Stimulated activated CD8-positive, alpha-beta memory T cell treated with anti-CD3 and anti-CD28 coated beads, Interleukin-4, amount 100 ng/mL, for 4 hours (primary cell): Measurements from ENCODE around the gene SPINT3.

Source experiments
- DNase-seq, 2 donors: peaks; one replicate each; pipeline ENCODE4 v3.0.0-alpha.2; 2020; ENCODE audit warnings: low read depth in 2 of 2, low spot score in 1 of 2

Gene SPINT3, protein sequence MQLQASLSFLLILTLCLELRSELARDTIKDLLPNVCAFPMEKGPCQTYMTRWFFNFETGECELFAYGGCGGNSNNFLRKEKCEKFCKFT

DNA sequence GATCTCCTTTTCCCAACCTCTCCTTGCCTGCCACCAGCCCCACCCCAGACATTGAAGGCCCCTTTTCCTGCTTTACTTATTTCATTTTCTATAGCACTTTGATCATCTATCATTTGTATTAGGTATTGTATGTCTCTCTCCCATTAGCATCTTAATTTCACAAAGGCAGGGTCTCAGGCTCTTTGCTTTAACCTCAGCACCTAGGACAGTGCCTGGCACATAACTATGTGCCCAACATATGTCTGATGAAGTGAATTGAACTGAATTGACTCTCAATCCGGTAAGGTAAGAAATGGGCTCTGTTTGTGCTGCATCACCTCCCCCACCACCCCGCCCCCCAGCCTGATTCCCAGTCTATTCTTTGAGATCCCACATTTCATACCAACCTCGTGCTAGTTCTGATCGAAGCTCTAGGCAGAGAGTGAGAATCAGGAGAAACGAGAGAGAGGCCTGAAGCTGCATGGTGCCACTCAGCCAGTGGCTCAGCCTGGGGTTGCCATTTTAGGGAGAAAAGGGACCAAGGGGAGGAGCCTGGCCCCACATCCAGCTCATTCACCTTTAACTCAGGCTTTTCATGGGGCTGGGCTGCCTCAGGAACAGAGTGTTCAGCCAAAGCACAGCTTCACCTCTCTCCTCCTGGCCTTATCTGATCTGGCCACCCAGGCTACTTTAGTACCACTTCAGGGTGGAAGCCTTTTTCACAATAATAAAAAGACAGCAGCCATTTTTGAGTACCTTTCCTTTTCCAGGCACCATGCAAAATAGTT is at the start of gene SPINT3:
Gene SPINT3, minus strand, starts transcription at position 476 of the 767 bp plus-strand sequence. Its CDS starts 14 bp downstream, at position 462.
- DNase-seq = no peak

DNA sequence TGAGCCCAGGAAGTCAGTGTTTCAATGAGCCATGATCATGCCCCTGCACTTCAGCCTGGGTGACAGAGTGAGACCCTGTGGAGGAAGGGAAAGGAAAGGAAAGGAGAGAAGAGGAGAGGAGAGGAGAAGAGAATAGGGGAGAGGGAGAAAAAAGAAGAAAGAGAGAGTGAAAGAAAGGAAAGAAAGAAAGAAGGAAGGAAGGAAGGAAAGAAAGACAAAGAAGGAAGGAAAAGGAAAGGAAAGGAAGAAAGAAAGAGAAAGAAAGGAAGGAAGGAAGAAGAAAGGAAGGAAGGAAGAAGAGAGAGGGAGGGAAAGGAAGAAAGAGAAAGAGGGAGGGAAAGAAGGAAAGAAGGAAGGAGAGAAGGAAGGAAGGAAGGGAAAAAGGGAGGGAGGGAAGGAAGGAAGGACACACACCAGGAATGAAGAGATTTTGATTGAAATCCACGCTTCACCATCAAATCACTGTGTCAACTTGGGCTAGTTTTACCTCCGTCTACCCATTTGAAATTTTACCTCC is 49.4 kb upstream of the SPINT3 start:
- DNase-seq = no peak

DNA sequence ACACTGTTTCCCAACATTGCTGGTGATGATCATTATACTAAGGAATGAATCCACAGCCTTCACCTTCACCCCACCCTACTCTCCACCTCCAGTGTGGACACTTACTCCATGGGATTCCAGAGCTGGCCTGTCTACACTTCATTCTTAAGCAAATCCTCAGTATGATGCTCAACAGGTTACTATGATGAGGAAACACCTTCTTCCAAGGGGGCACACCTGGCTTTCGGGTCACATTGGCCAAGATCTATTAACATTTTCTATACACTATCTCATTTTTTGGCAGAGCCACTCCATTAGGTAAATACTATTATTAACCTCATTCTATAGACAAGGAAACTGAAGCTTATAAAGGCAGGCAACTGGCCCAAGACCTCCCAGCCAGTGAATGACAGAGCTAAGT is 39.8 kb upstream of the SPINT3 start:
- DNase-seq = no peak

DNA sequence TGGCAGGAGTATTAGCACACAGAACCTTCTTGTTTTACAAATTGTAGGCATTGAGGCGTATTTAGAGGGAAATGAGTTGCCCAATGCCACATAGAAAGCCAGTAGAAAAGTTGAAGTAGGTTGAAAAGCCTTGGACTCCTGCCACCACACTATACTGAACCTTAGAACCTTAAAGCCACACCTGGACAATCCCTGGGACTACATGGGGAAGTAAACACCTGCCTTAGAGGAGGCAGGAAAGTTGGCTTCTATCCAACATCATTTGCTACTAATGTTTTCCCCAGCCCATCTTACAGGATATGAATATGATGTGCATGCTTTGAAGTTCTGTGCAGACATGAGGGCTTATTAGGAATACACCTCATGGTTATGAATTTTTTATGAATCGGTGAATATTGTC is 37.0 kb upstream of the SPINT3 start:
- no peak for DNase-seq

DNA sequence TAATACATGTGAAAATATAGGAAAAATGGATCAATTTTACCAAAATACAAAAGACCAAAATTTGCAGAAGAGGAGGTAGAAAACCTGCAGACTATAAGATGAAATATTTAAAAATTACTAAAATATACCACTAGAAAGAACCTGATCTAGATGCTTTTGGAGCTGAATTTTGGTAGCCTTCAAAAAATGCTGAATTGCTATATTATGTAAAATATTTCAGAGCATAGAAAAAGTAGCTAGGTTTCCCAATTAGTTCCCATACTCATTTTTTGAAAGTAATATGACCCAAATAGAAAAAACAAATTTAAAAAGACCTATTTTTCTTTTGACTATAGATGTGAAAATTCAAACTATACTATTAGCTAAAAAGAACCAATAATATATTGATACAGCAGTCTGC is 35.3 kb upstream of the SPINT3 start:
- DNase-seq = no peak

DNA sequence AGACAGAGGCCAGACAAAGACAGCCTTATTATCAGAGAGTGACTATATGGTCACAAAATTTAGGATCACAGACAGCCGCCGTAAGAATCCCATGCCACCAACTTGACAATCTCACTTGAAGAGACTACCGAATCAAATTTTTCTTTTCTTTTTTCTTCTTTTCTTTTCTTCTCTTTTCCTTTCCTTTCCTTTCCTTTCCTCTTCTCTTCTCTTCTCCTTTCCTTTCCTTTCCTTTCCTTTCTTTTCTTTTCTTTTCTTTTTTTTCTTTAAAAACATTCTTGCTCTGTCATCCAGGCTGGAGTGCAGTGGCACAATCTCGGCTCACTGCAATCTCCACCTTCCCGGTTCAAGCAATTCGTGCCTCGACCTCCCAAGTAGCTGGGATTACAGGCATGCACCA is 33.0 kb upstream of the SPINT3 start:
- no peak for DNase-seq

DNA sequence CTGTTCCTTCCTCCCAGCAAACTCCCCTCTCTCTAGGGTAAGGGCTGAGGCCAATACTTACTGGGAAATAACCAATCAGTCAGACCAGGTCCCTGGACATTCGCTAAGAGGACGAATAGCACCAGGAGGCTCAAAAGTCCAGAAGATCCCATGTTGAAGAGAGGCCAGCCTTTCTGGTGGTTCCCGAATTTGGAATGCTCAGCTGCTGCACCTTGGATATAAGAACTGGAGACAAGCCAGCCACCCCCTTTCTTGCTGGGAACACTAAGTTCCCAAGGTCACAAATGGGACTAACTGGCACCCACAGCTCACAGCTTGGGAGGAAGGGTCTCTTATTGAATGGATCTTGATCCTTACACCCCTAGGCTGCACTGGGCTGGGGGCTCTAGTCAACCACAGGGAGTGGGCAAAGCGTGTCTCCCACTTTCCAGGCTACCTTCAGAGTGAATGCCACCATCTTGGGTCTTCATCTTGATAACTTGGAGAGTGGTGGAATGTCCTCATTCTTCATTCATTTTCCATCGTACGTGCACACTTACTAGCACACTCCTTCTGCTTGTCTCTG is 31.9 kb upstream of the SPINT3 start, which contains the start of gene EPPIN:
Gene EPPIN, minus strand, starts transcription at position 196 of the 565 bp plus-strand sequence. Its CDS starts 44 bp downstream, at position 152.
- no peak for DNase-seq

DNA sequence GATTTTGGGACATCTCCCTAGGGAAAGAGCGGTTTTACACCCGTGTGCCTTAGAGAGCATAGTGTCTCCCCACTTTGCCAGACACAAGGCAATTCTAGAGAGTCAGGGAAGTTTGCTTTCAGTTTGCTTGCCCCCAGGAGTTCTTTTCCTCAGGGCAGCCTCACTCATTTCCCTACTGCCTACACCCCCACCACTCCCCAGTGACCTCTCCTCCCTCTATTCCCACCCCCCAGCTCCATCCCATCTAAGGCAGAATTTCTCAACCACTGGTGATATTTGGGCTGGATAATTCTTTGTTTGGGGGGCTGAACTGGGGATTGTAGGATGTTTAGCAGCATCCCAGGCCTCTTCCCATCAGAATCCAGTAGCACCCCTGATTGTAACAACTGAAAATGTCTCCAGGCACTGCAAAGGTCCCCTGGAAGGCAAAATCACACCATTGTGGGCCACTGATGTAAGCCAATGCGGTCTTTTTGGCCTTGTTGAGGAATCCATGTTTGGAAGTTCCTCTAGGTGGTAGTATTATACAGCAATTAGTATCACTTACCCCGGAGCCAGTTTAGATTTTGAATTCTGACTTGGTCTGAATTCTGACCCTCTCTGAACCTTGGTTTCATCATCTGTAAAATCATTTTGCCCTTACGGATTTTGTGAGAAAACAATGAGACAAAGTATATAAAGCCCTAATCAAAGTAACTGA is 30.5 kb upstream of the SPINT3 start:
- no peak for DNase-seq

DNA sequence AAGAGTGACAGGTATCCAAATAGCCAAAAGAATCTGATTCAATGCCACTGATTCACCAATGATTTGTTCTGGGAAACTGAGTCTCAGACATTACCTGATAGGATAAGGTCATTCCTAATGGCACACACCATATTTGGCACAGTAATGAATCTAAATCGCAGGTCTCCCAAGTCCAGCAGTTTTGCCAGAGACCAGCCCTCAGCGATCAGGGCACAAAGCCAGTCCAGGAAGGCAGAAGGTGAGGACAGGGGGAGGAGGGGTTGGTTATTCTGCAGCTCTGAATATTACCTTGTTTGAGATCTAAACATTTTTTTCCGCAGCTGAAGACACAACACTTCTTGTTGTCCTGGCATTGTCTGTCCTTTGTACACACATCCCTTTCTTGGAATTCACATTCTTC is 29.9 kb upstream of the SPINT3 start:
- DNase-seq = no peak

DNA sequence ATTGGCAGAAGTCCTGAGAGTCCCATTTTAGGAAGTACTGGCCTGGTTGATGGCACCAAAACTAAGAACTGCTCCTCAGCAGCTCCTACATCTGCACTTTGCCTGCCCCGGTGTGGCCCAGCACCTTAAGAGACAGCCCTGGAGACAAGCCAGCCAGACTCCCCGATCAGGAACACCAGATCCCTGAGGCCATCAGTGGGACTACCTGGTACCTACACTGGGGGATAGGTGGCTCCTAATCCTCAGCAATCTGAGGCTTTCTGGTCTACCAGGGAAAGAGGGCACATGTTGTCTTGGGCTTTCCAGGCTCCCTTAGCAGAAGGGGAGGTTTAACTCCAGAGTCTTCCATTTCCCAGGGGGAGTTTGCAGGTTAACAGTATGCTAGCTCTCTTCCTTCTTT is 24.0 kb upstream of the SPINT3 start, which contains the start of gene WFDC6:
Gene WFDC6, minus strand, starts transcription at position 101 of the 400 bp plus-strand sequence. Its CDS starts 75 bp downstream, at position 26.
- no peak for DNase-seq

DNA sequence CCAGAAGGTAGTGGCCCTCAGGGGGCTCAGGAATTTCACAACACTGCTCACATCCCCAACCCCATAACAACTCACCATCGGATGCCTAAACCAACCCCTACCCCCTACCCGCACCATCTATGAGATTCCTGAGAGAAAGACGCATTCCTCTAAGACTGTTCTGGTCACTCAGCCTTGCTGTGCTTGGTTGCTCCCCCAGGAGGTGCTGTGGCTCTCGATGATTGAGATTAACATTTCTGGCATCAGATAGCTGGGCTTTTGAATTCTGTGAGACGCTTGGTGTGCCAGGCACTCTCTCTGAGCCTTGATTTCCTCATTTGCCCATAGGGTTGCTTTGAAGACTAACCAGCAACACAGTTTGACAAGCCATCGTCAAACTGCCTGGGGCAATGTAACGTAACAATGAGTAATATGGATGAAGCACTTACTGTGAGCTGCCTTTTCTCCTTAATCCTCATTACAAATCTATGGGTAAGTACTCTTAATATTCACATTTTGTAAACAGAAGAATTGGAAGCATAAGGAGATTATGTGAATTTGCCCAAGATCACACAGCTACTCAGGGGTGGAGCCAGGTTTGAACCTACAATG is 22.9 kb upstream of the SPINT3 start:
- no peak for DNase-seq

DNA sequence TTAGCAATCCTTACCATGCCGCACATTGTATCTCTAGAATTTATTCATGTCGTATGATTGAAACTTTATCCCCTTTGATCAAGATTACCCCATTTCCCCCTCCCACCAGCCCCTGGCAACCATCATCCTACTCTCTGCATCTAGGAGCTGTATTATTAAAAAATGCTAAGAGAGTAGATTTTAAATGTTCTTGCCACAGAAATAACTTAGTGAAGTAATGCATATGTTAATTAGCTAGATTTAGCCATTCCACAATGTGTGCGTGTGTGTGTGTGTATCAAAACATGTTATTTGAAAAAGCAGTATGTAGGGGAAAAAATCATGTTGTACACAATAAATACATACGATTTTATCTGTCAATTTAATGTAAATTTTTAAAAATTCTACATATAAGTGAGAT is 11.9 kb upstream of the SPINT3 start:
- DNase-seq = no peak

DNA sequence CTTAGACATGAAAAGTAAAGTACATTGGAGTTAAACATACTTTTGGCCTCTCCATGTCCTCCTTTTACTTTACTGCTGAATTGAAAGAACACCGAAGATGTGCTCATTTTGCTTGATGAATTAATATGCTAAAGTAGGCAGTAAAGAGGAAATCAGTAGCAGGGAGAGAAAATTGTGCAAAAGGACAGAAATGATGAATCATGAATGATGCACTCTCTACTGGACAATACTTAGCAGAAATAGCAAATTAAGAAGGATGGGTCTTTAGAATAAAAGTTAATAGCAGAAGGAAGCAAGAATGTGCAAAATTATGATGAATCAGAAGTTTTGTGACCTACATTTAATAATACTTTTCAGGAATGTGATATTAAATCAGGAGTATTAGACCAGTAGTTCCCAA is 8.4 kb upstream of the SPINT3 start:
- DNase-seq = no peak

DNA sequence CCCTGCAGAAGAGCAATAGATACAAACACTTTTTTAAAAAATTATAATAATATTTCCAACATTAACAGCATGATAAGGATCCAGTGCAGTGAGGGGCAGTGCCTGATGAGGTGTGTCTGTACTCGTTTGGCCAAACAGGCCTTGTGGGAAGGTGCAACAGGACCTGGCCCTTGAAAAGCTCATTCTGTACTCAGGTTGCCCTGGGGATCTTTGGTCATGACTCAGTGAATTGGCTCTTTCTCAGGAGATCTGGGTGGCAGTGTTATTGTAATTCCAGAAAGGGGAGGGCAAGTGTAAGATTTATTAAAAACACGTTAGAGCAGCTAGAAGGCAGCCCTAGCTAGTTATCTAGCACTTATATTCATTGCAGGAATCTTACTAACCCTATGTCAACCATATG is 2.9 kb upstream of the SPINT3 start:
- no peak for DNase-seq

DNA sequence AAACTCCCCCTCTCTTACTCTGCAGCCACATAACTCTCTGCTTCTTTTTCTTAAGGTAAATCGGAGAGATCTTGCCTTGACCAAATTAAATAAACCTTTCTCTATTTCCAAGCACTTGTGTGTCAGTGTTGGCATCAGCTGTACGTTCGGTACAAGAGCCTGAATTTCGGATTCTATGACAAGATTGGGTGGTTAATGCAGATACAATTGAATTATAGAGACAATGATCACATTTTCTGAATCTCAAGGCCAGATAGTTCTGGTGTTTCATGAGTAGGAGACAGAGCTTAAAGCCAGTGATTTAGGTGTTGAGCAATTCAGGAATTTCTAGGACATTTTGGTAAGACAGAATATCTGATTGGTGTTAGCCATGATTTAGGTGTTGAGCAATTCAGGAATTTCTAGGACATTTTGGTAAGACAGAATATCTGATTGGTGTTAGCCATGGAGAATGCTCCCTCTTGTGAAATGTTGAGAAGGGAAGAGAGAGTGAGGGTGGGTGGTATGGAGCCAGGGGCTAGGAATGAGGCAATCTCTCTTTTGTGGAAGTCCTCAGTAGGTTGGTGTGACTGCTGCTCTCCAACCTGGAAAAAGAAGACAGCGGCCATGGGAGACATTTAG is 5.1 kb downstream of the SPINT3 start:
- no peak for DNase-seq

DNA sequence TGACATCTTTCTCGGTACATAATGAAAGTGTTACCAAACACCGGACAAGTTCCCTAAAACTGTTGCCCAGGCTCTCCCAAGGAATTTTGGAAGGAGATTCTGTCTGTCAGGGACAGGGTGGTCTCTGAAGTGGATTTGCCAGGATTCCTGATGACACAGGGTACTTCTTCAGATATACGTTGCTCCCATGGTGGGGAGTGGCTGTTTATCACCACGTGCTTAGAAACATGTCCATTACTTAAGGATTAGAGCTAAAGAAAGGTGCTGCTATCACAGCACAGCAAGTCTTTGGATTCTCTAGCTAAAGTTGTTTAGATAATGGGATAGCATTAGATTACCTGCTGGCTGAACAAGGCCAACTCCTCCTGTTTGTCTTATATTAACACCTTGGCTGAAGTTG is 6.3 kb downstream of the SPINT3 start:
- DNase-seq = no peak

DNA sequence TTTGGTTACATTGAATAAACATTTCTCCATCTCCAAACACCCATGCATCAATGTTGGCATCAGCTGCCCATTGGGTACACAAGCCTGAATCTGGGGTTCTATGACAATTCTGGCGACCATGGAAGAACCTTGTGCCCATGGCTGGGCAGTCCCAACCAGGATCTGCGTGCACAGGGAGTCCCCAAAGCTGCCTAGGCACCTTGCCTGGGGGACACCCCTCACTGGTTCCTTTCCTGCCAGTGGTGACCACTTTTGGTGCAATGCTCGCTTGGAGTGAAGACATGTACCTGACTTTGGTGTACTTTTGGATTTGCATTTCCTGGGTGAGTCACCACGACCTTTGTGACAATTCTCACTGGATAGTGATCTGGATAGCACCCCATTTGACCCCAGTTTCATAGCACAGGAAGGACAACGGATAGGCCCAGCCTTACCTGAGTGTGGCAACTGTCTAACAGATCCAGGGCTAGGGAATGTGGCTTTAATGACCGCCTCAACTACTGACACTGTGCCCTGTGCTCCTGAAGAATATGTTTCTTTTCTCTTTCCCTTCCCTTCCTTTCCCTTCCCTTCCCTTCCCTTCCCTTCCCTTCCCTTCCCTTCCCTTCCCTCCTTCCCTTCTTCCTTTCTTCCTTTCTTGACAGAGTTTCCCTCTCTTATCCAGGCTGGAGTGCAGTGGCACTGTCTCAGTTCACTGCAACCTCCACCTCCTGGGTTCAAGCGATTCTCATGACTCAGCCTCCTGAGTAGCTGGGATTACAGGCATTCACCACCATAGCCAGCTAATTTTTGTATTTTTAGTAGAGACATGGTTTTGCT is 7.1 kb downstream of the SPINT3 start:
- no peak for DNase-seq

DNA sequence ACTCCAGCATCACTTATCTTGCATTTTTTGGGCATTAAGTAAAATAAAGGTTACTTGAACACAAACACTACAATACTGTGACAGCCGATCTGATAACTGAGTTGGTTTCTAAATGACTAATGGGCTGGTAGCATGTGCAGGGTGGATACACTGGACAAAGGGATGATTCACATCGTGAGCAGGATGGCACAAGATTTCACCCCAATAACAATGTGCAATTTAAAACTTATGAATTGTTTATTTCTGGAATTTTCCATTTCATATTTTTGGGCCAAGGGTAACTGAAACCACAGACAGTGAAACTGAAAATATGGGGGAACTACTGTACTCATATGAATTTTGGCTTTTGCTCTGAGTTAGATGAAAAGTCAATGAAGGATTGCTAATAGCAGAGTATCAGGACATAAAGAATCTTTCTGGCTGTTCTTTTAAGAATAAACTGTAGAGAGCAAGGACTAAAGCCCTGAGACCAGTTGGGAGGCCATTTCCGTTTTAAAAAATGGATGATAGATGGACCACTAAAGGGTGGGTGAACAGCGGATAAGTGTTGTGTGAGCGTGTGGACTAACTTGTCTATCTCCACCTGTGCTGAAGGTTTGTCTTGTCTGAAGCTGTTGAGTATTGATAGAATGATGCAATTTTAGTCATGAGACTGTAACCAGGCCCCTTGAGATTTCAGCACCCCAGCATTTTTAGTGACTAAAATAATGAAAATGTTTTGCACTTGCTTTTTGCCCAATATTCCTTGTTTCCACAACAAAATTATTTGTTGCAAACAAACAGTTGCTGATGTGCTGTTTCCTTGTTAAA is 8.2 kb downstream of the SPINT3 start:
- DNase-seq = no peak

DNA sequence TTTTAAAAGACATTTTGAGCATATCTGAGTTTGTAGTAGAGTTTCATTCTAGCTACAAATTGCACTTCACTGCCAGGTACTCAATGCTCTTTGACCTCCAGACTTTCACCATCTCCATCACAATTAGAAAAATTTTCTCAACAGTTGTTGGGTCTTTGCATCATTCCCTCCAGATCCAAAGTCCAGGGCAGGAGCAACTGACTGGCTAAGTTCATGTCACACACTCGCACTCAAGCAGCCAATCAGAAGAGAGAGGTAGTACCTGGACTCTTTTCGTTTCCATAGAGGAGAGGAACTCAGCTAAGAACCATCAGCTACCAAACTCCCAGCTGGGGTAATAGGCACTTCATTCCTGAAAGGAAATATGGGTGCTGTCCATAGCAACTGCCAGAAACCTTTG is 9.0 kb downstream of the SPINT3 start:
- DNase-seq = no peak
